ENCODE results near the gene OR1A2. TPM values are rescaled to one million over a fixed set of nuclear protein-coding genes. Genes with fewer than 3 reads are reported as not detected.
"Not testable (repeated sequence)": the region's sequence is repeated elsewhere in the genome, so short reads cannot be mapped to it uniquely, and the experiment has no call there.

OR1A2 gene
- total and polyA plus RNA-seq, 9 donors, result not detected

DNA sequence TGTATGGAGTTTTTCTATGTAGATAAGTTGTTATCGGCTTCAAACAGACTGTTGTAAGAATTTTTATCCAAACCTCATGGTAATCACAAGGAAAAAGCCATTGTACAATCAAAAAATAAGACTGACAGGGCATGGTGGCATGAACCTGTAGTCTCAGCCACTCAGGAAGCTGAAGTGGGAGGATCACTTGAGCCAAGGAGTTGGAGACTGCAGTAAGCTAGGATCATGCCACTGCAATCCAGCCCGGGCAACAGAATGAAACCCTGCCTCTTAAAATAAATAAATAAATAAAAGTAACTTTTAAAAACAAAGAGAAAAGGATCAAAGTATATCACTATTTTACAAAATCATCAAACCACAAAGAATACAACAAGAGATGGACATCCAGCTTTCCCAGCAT is 24.5 kb downstream of the OR1A2 start:
- TF ChIP-seq POLR2A (IDR thresholded peaks at IDR 0.05), result no peak
- TF ChIP-seq, protein P1, sequence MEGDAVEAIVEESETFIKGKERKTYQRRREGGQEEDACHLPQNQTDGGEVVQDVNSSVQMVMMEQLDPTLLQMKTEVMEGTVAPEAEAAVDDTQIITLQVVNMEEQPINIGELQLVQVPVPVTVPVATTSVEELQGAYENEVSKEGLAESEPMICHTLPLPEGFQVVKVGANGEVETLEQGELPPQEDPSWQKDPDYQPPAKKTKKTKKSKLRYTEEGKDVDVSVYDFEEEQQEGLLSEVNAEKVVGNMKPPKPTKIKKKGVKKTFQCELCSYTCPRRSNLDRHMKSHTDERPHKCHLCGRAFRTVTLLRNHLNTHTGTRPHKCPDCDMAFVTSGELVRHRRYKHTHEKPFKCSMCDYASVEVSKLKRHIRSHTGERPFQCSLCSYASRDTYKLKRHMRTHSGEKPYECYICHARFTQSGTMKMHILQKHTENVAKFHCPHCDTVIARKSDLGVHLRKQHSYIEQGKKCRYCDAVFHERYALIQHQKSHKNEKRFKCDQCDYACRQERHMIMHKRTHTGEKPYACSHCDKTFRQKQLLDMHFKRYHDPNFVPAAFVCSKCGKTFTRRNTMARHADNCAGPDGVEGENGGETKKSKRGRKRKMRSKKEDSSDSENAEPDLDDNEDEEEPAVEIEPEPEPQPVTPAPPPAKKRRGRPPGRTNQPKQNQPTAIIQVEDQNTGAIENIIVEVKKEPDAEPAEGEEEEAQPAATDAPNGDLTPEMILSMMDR (IDR thresholded peaks at IDR 0.05), result no peak
- Histone ChIP-seq H3K4me3 (no peak overlapping the region), H3K4me1 (ENCODE audit: insufficient read depth) (no peaks in the 10 kb centered on the region), H3K27ac (no peak overlapping the region), H3K36me3 (no peaks in the 10 kb centered on the region), H3K9me3 (no peaks in the 10 kb centered on the region), H3K27me3 (no peaks in the 10 kb centered on the region)
- intact Hi-C loops (cut with DNase I), result no loop called here
- WGBS, 3 donors, result 83 to 90% (median 84%) methylated on average over 2 of the region's 2 CpGs
- no peak for DNase-seq

DNA sequence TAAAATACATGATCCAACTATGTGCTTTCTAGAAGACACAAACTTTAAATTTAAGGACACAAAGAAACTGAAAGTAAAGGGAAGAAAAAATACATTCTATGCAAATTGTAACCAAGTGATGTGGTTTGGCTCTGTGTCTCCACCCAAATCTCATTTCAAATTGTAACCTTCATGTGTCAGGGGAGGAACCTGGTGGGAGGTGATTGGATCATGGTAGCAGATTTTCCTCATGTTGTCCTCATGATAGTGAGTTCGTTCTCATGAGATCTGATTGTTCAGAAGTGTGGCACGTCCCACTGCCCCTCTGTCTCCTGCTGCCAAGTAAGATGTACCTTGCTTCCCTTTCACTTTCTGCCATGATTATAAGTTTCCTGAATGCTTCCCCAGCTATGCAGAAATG is 25.2 kb downstream of the OR1A2 start:
- no peaks in the 10 kb centered on the region for H3K4me1 ChIP-seq (ENCODE audit: insufficient read depth)
- WGBS, 3 donors, result 50 to 57% (median 51%) methylated on average over 2 of the region's 2 CpGs
- TF ChIP-seq EP300 (IDR thresholded peaks at IDR 0.05), result no peak
- no peak for TF ChIP-seq POLR2A (IDR thresholded peaks at IDR 0.05)
- TF ChIP-seq, protein P1 (IDR thresholded peaks at IDR 0.05), result no peak
- no peak overlapping the region for H3K4me3 ChIP-seq
- H3K27ac ChIP-seq, result no peak overlapping the region
- H3K27me3 ChIP-seq, result no peaks in the 10 kb centered on the region
- no peaks in the 10 kb centered on the region for H3K9me3 ChIP-seq
- intact Hi-C loops (cut with DNase I), result no loop called here
- H3K36me3 ChIP-seq, result no peaks in the 10 kb centered on the region
- DNase-seq, result no peak

DNA sequence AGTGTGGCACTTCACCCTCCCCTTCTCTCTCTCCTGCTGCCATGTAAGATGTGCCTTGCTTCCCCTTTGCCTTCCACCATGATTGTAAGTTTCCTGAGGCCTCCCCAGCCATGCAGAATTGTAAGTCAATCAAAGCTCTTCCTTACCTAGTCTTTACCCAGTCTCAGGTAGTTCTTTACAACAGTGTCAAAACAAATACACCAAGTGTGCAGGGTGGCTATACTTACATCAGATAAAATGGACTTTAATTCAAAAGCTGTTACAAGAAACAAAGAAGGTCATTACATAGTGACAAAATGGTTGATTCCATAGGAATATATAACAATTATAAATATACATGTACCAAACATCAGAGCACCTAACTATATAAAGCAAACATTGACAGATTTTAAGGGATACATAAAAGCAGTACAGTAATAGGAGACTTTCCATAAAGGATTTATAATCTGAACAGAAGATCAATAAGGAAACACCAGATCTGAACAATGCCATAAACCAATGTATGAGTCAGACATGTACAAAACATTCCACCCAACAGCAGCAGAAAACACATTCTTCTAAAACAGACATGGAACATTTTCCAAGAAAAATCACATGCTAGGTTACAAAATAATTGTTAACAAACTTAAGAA is 27.5 kb downstream of the OR1A2 start:
- H3K27me3 ChIP-seq; H3K4me3 ChIP-seq; intact Hi-C loops (cut with DNase I); H3K36me3 ChIP-seq; H3K4me1 ChIP-seq (ENCODE audit: insufficient read depth); H3K9me3 ChIP-seq; DNase-seq; H3K27ac ChIP-seq: not testable (repeated sequence)

DNA sequence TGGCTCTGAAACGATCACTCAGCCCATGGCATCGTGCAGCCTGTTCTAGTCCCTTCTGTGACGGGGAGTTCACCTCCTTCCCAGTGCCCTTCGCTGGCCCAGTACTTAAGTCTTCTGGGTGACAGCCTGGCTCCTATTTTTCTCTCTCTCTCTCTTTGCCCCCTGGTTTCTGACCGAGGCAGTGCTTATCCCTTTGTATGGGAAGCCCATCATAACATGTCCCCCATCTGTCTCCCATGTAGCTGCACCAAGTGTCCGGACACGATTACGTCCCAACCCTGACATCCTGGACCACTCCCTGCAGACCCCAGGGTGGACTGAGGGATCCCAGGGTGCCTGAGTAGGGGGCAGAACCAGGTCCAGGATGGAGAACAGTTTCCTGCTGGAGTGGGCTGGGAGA is 35.0 kb downstream of the OR1A2 start:
- H3K27me3 ChIP-seq; H3K36me3 ChIP-seq; H3K4me1 ChIP-seq (ENCODE audit: insufficient read depth); DNase-seq; H3K9me3 ChIP-seq; H3K4me3 ChIP-seq; H3K27ac ChIP-seq; intact Hi-C loops (cut with DNase I): not testable (repeated sequence)
- 78 to 85% (median 84%) methylated on average over 8 of the region's 8 CpGs for whole genome bisulfite sequencing, 3 donors

DNA sequence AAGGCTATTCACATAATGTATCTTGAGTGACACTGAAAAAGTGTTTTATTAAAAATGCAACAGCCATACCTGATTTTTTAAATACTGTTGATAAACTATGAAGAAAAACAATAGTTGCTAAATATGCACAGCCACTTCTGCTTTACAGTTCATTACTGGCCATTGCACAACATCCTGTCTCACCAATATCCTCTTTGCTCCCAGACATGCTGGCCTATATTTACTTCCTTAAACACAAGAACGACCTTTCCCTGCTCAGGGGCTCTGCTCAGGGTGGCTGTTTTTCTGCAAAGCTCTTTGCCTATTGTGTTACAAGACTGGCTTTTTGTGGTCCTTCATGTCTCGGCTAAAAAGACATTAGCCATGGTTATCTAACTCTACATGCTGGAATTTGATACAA is 41.4 kb downstream of the OR1A2 start:
- H3K9me3 ChIP-seq; H3K4me3 ChIP-seq; H3K4me1 ChIP-seq (ENCODE audit: insufficient read depth); DNase-seq; H3K27me3 ChIP-seq; H3K27ac ChIP-seq; intact Hi-C loops (cut with DNase I); H3K36me3 ChIP-seq: not testable (repeated sequence)
- 16 to 54% (median 50%) methylated on average over 1 to 2 of the region's 2 CpGs for WGBS, 3 donors

DNA sequence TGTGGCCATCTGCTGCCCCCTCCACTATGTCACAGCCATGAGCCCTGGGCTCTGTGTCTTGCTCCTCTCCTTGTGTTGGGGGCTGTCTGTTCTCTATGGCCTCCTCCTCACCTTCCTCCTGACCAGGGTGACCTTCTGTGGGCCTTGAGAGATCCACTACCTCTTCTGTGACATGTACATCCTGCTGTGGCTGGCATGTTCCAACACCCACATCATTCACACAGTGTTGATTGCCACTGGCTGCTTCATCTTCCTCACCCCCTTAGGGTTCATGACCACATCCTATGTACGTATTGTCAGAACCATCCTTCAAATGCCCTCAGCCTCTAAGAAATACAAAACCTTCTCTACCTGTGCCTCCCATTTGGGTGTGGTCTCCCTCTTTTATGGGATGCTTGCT is 43.7 kb downstream of the OR1A2 start:
- H3K4me3 ChIP-seq; H3K9me3 ChIP-seq; intact Hi-C loops (cut with DNase I); H3K4me1 ChIP-seq (ENCODE audit: insufficient read depth); H3K27me3 ChIP-seq; DNase-seq; H3K36me3 ChIP-seq; H3K27ac ChIP-seq: not testable (repeated sequence)
- 73 to 100% (median 94%) methylated on average over 1 of the region's 1 CpG for WGBS, 3 donors

DNA sequence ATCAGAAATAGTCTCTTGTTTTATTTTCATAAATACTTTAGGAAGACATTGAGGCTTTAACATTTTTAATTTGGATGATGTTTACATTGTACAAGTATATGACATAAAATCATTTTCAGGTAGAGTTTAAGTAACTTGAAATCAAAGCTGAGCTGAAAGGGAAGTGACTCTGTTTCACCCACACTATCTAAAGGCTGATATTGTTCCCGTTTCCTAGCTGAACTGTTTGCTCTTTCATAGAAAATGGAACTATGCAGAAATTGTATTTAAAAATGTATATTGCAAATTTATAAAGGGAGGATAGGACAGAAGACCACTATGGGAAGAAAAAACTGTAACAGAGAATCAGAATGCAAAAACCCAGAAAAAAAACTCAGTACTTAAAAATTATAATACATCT is 47.5 kb downstream of the OR1A2 start:
- H3K4me1 ChIP-seq (ENCODE audit: insufficient read depth); H3K27me3 ChIP-seq; H3K27ac ChIP-seq; H3K4me3 ChIP-seq; H3K9me3 ChIP-seq; DNase-seq; H3K36me3 ChIP-seq; intact Hi-C loops (cut with DNase I): not testable (repeated sequence)
- WGBS, 3 donors, result 42 to 61% (median 48%) methylated on average over 1 of the region's 1 CpG

Other genes starting within 250 kb of the OR1A2 start
- not detected for gene OR1D5, start 133.9 kb upstream of the OR1A2 start, total RNA-seq
- gene OR1D5, start 133.9 kb upstream of the OR1A2 start, polyA plus RNA-seq, result not detected
- gene OR1D2, start 93.1 kb upstream of the OR1A2 start, total RNA-seq, result not detected
- not detected for gene OR1D2, start 93.1 kb upstream of the OR1A2 start, polyA plus RNA-seq
- not detected for gene OR1G1, start 70.0 kb upstream of the OR1A2 start, total RNA-seq
- gene OR1G1, start 70.0 kb upstream of the OR1A2 start, polyA plus RNA-seq, result not detected
- not detected for gene OR1A1, start 10.1 kb downstream of the OR1A2 start, total RNA-seq
- not detected for gene OR1A1, start 10.1 kb downstream of the OR1A2 start, polyA plus RNA-seq
- under 1 TPM in 3 of 7 donors, not detected in 4; 0.20 to 0.37 (median 0.35) TPM for gene OR3A1, start 100.8 kb downstream of the OR1A2 start, total RNA-seq
- under 1 TPM in 1 of 2 donors, not detected in 1; 0.21 TPM for gene OR3A1, start 100.8 kb downstream of the OR1A2 start, polyA plus RNA-seq
- gene OR3A2, start 188.8 kb downstream of the OR1A2 start, total RNA-seq, result 1 to 10 TPM in 3 of 7 donors, under 1 TPM in 2, not detected in 2; 0.33 to 3.0 (median 1.5) TPM
- under 1 TPM in 1 of 2 donors, not detected in 1; 0.41 TPM for gene OR3A2, start 188.8 kb downstream of the OR1A2 start, polyA plus RNA-seq
- not detected for gene OR1E1, start 200.9 kb downstream of the OR1A2 start, total RNA-seq
- gene OR1E1, start 200.9 kb downstream of the OR1A2 start, polyA plus RNA-seq, result not detected
- not detected for gene OR3A3, start 213.9 kb downstream of the OR1A2 start, total RNA-seq
- gene OR3A3, start 213.9 kb downstream of the OR1A2 start, polyA plus RNA-seq, result not detected
- not detected for gene OR1E2, start 236.3 kb downstream of the OR1A2 start, total RNA-seq
- not detected for gene OR1E2, start 236.3 kb downstream of the OR1A2 start, polyA plus RNA-seq